AG09309 (cell line): ENCODE results near the gene PECR.

ENCODE experiments used
- DNase-seq: peaks from one replicate; pipeline ENCODE4 v3.0.0-alpha.2; 2010; ENCODE audit warnings: low read depth
- H3K4me3 ChIP-seq: 2 replicates; pipeline ENCODE4 v1.5.1; 2011; ENCODE audit warnings: mild to moderate bottlenecking, low read depth, low read length, moderate library complexity; ENCODE audit not compliant: control insufficient read depth
- TF ChIP-seq, protein P1 (sequence below): IDR thresholded peaks from 2 replicates; pipeline ENCODE4 v1.5.1; 2011; ENCODE audit warnings: mild to moderate bottlenecking, low read depth, low read length, inconsistent platforms; ENCODE audit not compliant: insufficient read depth, control insufficient read depth; ENCODE audit errors: missing control alignments

The PECR gene

DNA sequence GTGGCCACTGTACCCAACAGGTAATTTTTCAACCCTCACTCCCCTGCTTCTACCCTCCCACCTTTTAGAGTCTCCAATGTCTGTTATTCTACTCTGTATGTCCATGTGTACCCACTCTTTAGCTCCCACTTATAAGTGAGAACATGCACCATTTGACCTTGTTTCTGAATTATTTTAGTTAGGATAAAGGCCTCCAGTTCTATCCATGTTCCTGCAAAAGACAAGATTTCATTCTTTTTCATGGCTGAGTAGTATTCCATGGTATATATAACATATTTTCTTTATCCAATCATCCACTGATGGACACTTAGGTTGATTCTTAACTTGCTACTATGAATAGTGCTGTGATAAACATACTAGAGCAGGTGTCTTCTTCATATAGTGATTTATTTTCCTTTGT is 9.1 kb downstream of the PECR start:
- no peak overlapping the region for H3K4me3 ChIP-seq
- TF ChIP-seq, protein P1, sequence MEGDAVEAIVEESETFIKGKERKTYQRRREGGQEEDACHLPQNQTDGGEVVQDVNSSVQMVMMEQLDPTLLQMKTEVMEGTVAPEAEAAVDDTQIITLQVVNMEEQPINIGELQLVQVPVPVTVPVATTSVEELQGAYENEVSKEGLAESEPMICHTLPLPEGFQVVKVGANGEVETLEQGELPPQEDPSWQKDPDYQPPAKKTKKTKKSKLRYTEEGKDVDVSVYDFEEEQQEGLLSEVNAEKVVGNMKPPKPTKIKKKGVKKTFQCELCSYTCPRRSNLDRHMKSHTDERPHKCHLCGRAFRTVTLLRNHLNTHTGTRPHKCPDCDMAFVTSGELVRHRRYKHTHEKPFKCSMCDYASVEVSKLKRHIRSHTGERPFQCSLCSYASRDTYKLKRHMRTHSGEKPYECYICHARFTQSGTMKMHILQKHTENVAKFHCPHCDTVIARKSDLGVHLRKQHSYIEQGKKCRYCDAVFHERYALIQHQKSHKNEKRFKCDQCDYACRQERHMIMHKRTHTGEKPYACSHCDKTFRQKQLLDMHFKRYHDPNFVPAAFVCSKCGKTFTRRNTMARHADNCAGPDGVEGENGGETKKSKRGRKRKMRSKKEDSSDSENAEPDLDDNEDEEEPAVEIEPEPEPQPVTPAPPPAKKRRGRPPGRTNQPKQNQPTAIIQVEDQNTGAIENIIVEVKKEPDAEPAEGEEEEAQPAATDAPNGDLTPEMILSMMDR: no peak
- DNase-seq: no peak

DNA sequence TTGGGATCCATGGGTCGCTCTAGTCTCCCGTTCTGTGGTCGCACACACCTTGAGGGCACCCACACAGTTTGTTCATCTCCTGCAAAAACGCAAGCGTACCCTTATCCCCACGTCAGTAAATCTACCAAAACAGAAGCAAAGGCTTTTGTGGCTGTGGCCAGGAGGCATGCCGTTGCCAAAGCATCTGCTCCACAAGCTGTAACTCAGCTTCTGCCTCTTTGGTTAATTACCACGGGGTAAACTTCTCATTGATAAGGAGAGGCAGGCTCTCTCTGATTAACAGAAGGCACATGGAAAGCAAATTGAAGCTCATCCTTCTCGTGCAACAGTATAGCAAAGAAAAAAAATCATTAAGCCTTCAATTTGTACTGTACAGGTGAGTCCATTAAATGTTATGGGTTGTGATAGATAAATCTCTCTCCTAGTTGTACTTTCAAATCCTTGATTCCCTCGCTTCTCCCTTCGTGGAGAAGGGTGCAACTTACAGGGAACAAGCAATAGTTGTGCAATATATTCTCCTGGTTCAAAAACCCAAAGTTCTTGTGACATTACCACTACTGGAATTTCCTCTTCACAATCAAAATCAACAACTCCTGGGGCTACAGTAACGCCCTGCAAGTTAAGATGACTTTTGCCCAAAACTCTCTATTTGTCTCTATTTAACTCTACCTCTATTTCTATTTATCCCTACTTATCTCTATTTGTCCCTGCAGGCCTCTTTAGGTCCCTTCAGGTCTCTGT is 10.3 kb downstream of the PECR start:
- H3K4me3 ChIP-seq: no peak overlapping the region
- TF ChIP-seq, protein P1: no peak
- no peak for DNase-seq

- TF ChIP-seq, protein P1: no peak
- no peak overlapping the region for H3K4me3 ChIP-seq
- no peak for DNase-seq
Observed at GRCh38 chr2:216070195-216070594, 11.4 kb downstream of the PECR start.

GRCh38 chr2:216069028-216069427 is 12.6 kb downstream of the PECR start:
- no peak overlapping the region for H3K4me3 ChIP-seq
- TF ChIP-seq, protein P1: no peak
- no peak for DNase-seq

- peak; percentile 34 for DNase-seq
Observed at GRCh38 chr2:216066230-216066629, 15.4 kb downstream of the PECR start.

DNA sequence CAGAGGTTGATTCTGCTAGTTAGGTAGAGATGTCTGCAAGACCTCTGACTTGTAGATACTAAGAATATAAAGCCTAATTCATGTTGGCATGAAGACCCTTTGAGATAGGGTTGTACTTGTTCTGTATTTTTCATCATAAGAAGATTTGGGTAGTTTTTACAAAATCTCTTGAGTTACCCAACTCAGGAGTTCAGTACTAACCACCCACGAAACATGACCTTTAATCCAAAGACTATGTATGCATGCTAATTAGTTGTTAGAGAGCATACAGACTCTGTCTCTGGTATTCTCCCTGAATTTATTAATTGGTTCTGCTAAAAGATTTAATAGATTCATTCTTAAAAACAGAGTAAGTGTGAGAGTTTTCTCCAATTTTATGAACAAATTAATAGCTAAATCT is 16.9 kb downstream of the PECR start:
- TF ChIP-seq, protein P1: no peak
- DNase-seq: no peak

More at GRCh38 chr2:216066230-216066629, 15.4 kb downstream of the PECR start:
- no peak overlapping the region for H3K4me3 ChIP-seq
- TF ChIP-seq, protein P1: no peak

More for the DNA sequence above, 16.9 kb downstream of the PECR start:
- H3K4me3 ChIP-seq: no peak overlapping the region
